Activated naive CD4-positive, alpha-beta T cell (primary cell): ENCODE measurements around the gene ANKRD11.
A peak's percentile ranks its signal among the peaks of the same experiment; 100 is the strongest.
"Not testable (repeated sequence)": the region's sequence is repeated elsewhere in the genome, so short reads cannot be mapped to it uniquely, and the experiment has no call there.

Experiments
- DNase-seq, 4 experiments: peaks; one replicate each; lab custom pipeline; 2025; lab: John Stamatoyannopoulos, UW

The ANKRD11 gene

DNA sequence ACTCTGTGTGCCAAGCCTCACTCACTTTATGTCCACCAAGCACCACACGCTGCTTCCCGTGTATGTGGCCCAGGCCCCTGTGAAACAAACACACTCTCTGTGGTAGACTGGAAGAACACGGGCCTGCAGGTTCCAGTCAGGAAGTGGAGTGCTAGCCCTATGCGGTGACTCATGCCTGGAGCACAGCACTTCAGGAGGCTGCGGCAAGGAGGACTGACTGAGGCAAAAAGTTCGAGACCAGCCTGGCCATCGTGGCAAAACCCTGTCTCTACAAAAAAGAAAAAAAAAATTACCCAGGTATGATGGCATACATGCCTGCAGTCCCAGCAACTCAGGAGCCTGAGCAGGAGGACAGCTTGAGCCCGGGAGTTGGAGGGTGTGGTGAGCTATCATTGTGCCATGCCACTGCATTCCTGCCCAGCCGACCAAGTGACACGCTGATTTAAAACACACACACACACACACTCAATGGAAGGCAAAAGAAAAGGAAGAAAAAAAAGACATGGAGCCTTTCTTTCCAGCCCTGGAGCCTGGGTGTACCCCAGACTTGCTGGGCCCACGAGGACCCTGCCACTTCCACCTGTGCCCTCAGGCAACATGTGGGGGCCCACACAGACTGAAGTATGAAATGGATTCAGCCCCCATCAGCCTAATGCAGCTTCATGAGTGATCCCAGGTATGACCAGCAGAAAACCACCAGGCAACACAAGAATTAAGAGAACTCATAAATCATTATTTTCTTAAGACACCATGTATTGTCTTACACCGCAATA is 126.6 kb downstream of the ANKRD11 start:
- no peak for DNase-seq

DNA sequence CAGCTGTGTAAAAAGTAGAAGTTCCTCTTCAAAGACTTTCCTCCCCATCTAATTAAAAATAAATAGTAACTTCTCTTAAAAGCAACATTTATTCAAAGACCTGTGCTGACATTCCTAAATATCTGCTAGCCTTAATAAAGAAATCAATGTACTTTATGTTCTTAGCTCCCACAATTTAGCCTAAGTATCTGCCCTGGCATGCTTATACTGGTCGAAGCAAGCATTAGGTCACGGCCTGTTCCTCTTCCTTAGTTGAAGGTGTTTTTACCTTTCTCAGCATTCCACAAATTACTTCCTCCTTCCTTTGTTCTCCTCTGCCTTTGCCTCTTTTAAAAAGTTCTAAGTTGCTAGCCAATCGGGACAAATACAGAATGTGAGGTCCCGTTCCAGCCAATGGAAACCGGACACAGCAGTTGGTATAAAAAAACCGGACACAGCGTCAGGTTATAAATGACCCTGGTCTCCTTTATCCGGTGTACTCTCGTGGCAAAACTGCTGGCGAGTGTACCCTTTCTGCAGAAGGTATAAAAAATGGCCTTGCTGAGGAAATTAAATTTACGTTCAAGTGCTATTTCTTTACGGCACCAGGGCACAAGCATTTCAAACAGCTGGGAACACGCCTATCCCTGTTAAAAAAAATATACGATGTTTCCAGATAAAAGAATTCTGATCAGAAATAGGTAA is 127.7 kb downstream of the ANKRD11 start:
- DNase-seq, result not testable (repeated sequence)

DNA sequence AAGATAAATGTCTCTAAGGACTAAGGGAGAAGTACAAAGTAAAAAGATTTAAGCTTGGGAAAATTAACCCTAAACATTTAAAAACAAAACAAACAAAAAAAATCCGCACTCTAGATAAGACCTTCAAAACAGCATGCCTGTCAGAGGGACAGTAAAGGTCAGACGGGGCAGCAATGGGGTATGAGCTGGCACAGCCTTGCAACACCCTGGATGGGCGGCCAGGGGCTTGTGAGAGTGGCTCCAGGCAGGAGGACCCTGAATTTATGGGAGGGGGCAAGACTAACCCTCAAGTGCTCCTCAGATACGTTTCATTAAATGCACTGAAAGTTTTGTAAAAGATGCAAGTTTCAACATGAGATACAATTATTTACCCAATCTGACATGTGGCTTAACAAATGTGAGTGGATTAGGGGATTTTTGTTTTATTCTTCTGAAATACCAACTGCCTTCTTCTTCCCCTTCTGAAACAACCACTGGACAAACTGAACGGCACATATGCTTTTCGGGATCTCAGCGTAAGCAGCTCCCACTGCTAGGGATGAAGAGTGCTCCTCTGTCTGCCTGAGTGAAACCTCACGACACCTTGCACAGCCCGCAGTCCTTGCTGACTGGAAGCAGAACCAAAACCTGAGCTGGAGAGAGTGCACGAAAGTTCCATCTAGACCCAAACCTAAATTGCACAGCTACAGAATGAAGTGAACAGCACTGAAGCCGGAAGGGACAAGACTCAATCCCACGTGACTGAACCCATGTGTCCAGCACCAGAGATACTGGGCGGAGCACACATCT is 128.4 kb downstream of the ANKRD11 start:
- DNase-seq, result no peak

DNA sequence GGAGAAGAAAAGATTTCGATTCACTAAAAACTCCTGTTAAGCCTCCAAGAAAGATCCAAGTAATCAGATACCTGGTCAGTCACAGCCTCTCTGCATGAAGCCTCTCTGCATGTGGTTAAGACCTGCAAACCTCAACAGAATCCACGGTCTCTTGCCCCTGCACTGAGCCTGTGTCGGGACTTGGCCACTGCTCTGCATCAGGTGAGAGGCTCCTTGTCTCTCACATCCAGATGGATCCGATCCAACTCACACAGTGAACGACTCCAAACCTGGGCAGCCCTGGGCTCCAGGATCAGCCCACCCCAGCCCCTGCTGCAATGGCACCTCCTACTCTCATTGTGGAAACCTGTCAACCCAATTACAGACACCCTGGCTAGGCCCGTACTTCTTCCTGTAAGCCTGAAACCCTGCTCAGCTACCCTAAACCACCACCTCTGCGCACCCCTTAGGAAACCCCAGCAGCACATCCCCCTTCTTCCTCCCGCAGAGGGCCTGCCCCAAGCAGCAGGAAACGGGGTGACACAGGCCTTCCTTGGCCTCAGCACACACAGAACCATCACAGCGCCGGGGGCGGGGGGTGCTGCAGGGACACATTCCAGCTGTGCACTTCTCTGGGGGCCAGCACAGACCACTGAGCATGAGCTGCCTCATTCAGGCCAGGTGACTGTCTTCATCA is 129.5 kb downstream of the ANKRD11 start:
- peak; percentile 30 to 68 (median 42) for DNase-seq

DNA sequence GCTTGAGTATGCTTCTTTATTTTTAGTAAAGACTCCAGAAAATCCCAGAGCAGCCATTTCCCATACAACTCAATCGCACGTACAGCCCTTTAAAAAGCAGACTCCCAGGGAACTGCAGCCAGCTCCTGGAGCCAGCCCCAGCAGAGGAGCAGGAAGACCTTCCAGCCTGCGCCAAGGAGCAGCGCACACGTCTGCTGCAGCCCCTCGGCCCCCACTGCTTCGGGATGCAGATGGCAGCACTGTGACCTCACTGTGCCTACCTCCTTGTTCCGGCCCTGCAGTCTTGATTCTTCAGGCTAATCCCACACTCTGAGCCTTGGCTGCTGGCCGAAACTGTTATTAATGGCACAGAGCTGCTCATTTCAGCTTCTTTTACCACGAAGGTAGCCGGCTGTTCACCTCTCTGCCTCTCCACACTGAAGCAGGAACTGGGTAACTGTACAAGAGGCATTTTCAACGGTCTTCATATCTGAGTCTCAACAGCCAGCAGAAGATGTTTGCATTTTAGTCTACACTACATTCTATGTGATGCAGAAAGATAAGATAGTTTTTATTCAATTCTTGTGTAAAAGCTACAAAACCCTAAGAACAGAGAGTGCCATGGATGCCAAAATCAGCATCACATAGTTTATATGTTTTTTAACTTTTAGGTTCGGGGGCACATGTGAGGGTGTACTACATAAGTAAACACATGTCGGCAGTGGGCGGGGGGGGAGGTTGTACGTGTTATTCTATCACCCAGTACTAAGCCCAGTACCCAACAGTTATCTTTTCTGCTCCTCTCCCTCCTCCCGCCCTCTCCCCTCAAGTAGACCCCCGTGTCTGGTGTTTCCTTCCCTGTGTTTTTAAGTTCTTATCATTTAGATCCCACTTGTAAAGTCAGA is 130.9 kb downstream of the ANKRD11 start:
- DNase-seq, result no peak

DNA sequence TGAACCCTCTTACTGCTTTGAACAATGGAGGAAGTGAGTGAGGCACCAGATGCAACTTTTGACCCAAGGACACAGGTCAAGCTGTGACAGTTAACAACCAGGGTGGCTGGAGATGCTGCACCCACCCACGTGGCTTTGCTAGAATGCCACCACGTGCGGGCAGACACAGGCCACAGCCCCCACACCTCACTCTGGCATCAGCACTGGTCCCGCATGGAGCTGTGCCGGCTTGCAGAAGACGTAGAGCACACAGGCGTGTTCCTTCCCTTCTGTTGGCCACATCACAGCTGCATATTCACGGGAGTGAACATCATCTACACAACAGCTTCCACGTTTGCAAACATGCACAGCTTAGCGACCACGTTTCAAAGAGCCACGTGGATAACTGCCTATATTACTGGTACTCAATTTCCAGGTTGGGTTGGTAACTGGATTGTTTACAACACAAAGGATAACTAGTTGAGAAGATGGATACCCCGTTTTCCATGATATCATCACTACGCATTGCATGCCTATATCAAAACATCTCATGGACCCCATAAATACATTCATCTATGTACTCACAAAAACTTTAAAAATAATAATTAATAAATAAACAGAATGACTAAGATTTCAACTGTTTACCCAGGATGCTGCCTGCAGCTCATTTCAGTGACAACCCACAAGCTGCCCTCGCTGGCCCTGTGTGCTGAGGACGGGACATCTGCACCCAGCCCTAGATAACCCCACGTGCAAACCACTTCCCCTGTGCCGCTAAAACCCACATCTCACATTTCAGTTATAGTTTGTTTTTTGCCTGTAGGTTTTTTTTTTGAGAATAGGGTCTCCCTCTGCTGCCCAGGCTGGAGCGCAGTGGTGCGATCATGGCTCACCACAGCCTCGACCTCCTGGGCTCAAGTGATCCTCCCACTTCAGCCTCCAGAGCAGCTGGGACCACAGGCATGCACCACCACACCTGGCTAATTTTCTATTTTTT is 132.0 kb downstream of the ANKRD11 start:
- peak in 1 of 4 experiments; percentile 13 for DNase-seq

DNA sequence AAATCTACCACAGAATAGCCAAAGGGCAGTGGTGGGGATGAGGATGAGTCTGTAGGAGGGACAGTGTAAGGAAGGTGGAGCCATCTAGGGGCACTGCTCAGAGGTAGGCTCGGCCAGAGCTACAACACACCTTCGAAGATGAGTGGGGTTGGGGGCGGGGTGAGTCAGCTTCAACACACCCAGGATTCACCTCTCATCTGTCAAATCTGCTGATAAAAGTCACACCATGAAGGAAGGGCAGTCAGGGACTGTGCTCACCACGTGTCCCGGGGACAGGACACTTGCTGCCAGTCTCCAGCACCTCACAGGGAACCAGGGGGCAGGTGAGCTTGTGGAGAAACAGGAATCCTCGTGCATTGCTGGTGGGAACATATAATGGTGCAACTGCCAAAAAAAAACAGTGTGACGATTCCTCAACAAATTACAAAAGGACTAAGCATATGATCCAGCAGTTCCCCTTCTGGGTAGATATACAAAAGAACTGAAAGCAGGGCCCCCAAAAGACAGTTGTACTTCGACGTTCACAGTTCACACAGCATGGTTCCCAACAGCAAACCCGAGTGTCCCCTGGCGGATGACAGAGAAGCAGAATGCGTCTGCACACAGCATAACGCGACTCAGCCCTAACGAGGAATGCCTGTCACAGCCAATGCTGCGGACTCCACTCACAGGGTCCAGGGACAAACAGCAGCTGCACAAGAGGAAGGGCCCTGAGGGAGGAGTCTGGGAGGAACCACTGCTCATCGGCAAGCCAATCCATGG is 133.1 kb downstream of the ANKRD11 start:
- peak in 1 of 4 experiments; percentile 20 for DNase-seq

DNA sequence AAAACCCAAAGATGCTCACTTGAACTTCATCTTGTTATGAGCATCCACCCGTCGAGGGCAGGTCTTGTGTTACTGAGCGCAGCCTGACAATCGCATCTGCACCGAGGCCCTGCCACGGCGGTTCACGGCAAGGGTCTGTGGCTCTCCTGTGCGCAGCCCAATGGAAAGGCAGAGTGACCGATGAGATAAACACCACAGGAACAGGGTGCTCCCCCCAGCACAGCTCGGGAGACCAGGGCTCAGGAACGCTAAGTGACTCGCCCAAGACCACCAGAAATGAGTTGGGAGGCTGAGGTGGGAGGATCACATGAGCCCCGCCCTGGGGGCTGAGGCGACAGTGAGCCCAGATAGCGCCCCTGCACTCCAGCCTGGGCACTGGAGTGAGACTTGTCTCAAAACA is 134.7 kb downstream of the ANKRD11 start:
- DNase-seq, result no peak

DNA sequence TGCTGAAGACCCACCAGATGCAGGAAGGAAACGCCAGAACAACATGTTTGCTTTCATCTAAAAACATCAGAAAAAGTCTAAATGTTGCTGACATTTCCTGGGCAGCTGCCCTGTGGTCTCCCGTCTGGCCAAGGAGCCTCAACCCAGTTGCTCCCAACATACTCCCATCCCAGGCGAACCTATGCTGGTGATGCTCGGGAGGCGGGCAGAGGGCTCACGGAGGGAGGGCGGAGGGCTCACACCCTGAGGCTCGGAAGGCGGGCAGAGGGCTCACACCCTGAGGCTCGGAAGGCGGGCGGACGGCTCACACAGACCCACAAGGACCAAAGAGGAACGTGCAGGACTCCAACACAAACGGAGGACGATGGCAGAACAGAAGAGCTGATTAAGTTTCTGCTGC is 135.4 kb downstream of the ANKRD11 start:
- DNase-seq, result no peak

DNA sequence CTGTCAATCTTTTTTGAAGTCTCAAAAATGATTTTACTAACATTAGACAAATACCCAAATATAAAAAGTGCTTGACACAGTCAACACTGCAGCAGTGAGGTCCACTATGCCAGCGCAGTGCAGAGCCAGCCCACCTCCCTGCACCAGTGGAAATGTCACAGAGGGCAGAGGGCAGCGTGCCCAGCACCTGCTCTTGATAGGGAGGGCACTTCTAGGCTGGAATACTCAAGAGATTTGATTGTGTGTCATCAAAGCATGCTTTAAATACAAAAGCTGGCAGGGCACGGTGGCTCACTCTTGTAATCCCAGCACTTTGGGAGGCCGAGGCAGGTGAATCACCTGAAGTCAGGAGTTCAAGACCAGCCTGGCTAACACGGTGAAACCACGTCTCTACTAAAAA is 136.0 kb downstream of the ANKRD11 start:
- no peak for DNase-seq

DNA sequence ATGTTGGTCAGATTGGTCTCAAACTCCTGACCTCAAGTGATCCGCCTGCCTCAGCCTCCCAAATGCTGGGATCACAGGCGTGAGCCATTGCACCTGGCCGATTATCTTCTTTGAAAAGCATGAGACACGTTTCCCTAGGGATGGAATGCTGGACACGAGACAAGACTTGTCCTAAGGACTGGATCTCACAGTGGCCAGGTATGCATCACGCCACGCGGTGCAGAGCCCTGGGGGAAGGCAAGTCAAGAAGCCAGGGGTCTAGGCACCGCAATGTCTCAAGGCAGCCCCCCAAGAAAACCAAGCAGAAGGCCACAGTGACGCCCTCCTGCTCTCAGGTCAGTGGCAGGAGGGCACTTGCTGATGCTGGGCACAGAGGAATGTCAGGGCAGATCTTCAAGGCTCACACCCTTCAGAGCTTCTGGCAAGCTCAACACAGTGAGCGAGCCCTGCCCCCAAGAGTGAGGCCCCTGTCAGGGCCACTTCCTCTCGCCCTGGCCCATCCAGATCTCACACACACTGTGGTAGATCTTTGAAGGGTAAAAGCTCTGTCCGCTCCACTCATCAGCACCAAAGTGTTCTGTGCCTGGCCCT is 138.2 kb downstream of the ANKRD11 start:
- DNase-seq, result no peak

DNA sequence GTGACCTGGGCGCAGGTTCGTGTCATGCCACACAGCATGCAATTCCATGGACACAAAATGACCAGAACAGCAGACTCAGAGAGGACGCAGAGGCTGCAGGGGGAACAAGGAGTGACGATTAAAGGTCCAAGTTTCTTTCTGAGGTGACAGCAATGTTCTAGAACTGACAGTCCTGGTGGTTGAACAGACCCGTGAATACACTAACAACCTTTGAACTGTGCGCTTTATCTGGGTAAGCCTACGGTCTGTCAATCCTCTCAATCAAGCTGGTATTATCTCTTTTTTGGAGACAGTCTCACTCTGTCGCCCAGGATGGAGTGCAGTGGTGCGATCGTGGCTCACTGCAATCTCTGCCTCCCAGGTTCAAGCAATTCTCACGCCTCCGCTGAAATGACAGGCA is 138.7 kb downstream of the ANKRD11 start:
- DNase-seq, result no peak

DNA sequence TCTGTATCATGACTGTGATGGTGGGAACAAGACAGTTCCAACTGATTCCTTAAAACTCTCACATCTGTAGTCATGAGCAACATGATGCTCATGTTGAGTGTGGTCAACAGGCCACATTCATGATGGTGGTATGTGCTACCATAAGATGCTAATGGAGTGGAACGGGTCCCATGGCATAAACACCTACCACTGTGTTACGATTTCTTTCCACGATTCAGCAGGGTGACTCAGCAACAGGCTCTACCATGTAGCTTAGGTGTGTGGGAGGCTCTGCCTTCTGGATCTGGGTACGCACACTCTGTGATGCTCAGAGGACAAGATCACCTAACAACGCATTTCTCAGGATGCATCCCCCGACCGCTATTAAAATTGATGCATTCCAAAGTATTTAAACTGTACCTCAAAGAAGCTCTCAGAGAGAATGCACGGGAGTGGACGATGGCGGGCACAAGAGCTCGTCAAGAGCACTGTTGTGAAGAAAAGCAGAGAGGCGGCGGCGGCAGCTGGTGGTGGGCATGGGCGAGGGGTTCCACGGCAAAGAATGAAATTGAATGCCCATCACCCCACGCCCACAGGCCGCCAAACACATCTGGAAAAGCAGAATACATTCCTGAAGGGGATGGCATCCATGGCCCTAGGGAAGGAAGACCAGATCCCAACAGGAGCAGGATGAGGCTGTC is 139.5 kb downstream of the ANKRD11 start:
- DNase-seq, result no peak

DNA sequence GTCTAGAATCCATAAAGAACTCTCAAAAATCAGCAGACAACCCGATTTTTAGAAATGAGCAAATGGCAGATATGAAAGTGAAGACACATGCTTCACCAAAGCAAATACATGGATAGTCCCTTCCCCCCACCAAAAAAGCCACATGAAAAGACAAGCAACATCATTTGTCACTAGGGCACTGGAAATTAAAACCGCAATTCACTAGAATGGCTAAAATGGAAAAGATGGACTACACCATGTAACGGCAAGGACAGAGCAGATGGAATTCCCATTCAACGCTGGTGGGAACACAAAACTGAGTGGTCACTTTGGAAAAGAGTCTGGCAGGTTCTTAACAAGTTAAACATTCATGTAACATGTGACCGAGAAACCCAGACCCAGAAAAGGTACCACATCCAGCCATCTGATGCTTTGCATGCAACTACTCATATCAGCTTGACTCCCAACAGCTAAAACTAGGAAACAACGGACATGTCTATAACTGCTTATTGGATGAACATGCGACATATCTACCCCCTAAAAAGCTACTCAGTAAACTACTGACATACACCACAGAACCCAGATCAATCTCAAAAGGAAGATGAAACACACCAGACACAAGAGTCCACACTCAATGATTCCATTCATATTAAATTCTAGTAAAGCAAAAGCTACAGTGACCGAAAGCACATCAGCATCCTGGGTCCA is 140.3 kb downstream of the ANKRD11 start:
- no peak for DNase-seq

DNA sequence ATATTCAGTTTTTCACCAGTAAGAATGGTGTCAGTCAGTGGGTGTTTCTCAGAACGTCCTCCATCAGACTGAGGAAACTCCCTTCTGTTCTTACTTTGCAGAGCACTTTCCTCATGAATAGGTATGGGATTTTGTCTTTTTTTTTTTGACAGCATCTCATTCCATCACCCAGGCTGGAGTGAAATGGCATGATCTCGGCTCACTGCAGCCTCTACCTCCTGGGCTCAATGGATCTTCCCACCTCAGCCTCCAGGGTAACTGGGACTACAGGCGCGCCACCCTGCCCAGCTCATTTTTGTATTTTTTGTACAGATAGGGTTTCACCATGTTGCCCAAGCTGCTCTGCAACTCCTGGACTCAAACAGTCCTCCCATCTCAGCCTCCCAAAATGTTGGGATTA is 142.6 kb downstream of the ANKRD11 start:
- no peak for DNase-seq

DNA sequence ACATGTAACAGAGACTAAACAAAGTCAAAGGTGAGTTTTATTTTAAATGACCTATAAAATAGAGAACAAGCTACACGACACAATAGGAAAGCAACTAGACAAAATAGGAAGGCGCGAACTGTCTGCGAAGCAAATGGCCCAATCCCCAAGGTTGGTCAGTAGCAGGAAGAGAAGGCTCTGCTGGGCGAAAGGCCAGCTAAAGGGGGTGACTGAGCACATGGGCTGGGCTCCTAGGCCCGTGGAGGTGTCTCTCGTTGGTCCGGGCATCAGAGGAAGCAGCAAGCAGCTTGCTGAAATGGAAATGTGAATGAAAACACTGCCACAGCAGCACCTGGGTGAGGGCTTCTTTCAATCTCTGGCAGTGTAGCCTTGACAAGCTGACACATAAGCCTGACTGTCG is 143.5 kb downstream of the ANKRD11 start:
- no peak for DNase-seq

DNA sequence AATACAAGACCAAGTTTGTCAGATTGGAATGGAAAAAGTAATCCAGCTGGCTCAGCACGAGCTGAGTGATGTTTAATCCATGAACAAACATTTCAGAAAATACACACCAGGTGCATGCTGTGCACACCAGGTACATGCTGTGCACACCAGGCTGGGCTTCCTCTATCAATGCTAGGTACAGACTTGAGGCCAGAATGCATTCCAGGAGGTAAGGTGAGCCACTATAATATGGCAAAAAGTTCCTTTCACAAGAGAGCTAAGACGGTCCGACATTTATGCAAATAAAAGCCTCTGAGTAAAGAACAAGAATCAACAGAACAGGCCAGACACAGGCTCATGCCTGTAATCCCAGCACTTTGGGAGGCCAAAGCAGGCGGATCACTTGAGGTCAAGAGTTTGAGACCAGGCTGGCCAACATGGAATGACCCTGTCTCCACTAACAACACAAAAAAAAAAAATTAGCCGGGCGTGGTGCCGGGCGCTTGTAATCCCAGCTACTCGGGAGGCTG is 144.7 kb downstream of the ANKRD11 start:
- no peak for DNase-seq
